Measurements from ENCODE around the gene PLSCR5. TPM values are rescaled to one million over a fixed set of nuclear protein-coding genes. Genes with fewer than 3 reads are reported as not detected.

The PLSCR5 gene
- total and polyA plus RNA-seq, 10 of the 15 experiments (the other 5 are each of a cell fraction or from before 2014, with no cell fraction given) = 0.06 TPM; not detected in 9

DNA sequence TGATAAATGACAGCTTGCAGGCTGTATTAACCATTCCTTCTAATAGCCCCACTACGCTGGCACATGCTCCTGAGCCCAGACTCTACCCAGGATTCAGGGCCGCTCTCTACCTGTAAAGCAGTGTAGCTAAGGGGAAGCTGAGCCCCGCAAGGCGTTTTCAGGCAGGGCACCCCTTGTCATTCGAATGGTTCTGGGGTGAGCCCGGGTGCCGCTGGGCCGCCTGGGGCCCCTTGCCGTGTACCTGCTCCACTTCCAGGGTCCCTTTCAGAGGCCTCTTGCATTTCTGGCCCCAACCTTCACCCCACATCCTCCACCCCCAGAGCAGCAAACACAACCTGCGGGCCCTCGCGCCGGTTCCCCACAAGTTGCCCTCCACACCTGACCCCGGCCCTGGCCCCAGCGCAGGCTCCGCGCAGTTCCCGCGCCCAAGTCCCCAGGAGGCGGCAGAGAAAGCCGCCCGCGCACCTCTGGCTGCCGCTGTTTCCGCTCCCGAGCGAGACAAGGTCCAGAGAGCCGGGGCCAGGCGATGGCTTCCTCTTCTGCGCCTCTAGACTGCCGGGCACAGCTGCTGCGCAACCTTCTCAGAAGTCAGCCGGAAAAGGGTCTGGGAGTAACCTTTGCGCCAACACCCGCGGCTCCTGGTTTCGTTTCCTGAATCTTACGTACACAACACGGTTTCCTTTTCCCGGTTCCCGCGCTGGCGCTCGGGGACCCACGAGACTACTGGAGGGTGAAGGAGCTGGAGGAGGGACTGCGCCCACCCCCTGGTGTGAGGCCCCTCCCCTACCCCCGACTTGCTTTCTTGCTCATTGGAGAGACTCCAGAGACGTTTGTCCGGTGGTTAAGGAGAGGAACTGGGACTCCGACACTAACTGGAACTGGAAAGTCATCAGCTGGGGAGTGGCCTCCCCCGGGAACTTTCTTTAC is 60.9 kb downstream of the PLSCR5 start, which contains the start of gene PLSCR1 (continued):
- TF ChIP-seq, protein P1, sequence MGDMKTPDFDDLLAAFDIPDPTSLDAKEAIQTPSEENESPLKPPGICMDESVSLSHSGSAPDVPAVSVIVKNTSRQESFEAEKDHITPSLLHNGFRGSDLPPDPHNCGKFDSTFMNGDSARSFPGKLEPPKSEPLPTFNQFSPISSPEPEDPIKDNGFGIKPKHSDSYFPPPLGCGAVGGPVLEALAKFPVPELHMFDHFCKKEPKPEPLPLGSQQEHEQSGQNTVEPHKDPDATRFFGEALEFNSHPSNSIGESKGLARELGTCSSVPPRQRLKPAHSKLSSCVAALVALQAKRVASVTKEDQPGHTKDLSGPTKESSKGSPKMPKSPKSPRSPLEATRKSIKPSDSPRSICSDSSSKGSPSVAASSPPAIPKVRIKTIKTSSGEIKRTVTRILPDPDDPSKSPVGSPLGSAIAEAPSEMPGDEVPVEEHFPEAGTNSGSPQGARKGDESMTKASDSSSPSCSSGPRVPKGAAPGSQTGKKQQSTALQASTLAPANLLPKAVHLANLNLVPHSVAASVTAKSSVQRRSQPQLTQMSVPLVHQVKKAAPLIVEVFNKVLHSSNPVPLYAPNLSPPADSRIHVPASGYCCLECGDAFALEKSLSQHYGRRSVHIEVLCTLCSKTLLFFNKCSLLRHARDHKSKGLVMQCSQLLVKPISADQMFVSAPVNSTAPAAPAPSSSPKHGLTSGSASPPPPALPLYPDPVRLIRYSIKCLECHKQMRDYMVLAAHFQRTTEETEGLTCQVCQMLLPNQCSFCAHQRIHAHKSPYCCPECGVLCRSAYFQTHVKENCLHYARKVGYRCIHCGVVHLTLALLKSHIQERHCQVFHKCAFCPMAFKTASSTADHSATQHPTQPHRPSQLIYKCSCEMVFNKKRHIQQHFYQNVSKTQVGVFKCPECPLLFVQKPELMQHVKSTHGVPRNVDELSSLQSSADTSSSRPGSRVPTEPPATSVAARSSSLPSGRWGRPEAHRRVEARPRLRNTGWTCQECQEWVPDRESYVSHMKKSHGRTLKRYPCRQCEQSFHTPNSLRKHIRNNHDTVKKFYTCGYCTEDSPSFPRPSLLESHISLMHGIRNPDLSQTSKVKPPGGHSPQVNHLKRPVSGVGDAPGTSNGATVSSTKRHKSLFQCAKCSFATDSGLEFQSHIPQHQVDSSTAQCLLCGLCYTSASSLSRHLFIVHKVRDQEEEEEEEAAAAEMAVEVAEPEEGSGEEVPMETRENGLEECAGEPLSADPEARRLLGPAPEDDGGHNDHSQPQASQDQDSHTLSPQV (IDR thresholded peaks at IDR 0.05) = no peak
- TF ChIP-seq, protein P2, sequence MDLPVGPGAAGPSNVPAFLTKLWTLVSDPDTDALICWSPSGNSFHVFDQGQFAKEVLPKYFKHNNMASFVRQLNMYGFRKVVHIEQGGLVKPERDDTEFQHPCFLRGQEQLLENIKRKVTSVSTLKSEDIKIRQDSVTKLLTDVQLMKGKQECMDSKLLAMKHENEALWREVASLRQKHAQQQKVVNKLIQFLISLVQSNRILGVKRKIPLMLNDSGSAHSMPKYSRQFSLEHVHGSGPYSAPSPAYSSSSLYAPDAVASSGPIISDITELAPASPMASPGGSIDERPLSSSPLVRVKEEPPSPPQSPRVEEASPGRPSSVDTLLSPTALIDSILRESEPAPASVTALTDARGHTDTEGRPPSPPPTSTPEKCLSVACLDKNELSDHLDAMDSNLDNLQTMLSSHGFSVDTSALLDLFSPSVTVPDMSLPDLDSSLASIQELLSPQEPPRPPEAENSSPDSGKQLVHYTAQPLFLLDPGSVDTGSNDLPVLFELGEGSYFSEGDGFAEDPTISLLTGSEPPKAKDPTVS (IDR thresholded peaks at IDR 0.05; ENCODE audit: low read depth, low read length) = no peak
- TF ChIP-seq HDAC6 (IDR thresholded peaks at IDR 0.05; ENCODE audit: unreplicated experiment) (no peak), RAD51 (IDR thresholded peaks at IDR 0.05) (no peak), SMAD5 (IDR thresholded peaks at IDR 0.05; ENCODE audit: low read depth) (no peak), EP300 (IDR thresholded peaks at IDR 0.05; ENCODE audit: borderline replicate concordance in 1 of 2, control insufficient read depth in 1 of 2, low read depth in 2 of 2, low read length in 2 of 2) (0 out of 4 replicates have a peak, but pooled peaks of 1 of the 2 experiments have one; percentile 25), SMAD1 (IDR thresholded peaks at IDR 0.05; ENCODE audit: low read depth, partially characterized antibody) (no peak)
- TF ChIP-seq, protein P3, sequence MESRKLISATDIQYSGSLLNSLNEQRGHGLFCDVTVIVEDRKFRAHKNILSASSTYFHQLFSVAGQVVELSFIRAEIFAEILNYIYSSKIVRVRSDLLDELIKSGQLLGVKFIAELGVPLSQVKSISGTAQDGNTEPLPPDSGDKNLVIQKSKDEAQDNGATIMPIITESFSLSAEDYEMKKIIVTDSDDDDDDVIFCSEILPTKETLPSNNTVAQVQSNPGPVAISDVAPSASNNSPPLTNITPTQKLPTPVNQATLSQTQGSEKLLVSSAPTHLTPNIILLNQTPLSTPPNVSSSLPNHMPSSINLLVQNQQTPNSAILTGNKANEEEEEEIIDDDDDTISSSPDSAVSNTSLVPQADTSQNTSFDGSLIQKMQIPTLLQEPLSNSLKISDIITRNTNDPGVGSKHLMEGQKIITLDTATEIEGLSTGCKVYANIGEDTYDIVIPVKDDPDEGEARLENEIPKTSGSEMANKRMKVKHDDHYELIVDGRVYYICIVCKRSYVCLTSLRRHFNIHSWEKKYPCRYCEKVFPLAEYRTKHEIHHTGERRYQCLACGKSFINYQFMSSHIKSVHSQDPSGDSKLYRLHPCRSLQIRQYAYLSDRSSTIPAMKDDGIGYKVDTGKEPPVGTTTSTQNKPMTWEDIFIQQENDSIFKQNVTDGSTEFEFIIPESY (IDR thresholded peaks at IDR 0.05) = no peak
- TF ChIP-seq, protein P4, sequence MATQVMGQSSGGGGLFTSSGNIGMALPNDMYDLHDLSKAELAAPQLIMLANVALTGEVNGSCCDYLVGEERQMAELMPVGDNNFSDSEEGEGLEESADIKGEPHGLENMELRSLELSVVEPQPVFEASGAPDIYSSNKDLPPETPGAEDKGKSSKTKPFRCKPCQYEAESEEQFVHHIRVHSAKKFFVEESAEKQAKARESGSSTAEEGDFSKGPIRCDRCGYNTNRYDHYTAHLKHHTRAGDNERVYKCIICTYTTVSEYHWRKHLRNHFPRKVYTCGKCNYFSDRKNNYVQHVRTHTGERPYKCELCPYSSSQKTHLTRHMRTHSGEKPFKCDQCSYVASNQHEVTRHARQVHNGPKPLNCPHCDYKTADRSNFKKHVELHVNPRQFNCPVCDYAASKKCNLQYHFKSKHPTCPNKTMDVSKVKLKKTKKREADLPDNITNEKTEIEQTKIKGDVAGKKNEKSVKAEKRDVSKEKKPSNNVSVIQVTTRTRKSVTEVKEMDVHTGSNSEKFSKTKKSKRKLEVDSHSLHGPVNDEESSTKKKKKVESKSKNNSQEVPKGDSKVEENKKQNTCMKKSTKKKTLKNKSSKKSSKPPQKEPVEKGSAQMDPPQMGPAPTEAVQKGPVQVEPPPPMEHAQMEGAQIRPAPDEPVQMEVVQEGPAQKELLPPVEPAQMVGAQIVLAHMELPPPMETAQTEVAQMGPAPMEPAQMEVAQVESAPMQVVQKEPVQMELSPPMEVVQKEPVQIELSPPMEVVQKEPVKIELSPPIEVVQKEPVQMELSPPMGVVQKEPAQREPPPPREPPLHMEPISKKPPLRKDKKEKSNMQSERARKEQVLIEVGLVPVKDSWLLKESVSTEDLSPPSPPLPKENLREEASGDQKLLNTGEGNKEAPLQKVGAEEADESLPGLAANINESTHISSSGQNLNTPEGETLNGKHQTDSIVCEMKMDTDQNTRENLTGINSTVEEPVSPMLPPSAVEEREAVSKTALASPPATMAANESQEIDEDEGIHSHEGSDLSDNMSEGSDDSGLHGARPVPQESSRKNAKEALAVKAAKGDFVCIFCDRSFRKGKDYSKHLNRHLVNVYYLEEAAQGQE (IDR thresholded peaks at IDR 0.05; ENCODE audit: low read depth, low read length) = no peak
- TF ChIP-seq, protein P5, sequence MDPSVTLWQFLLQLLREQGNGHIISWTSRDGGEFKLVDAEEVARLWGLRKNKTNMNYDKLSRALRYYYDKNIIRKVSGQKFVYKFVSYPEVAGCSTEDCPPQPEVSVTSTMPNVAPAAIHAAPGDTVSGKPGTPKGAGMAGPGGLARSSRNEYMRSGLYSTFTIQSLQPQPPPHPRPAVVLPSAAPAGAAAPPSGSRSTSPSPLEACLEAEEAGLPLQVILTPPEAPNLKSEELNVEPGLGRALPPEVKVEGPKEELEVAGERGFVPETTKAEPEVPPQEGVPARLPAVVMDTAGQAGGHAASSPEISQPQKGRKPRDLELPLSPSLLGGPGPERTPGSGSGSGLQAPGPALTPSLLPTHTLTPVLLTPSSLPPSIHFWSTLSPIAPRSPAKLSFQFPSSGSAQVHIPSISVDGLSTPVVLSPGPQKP (IDR thresholded peaks at IDR 0.05; ENCODE audit: low read depth, low read length) = no peak
- TF ChIP-seq, protein P6, sequence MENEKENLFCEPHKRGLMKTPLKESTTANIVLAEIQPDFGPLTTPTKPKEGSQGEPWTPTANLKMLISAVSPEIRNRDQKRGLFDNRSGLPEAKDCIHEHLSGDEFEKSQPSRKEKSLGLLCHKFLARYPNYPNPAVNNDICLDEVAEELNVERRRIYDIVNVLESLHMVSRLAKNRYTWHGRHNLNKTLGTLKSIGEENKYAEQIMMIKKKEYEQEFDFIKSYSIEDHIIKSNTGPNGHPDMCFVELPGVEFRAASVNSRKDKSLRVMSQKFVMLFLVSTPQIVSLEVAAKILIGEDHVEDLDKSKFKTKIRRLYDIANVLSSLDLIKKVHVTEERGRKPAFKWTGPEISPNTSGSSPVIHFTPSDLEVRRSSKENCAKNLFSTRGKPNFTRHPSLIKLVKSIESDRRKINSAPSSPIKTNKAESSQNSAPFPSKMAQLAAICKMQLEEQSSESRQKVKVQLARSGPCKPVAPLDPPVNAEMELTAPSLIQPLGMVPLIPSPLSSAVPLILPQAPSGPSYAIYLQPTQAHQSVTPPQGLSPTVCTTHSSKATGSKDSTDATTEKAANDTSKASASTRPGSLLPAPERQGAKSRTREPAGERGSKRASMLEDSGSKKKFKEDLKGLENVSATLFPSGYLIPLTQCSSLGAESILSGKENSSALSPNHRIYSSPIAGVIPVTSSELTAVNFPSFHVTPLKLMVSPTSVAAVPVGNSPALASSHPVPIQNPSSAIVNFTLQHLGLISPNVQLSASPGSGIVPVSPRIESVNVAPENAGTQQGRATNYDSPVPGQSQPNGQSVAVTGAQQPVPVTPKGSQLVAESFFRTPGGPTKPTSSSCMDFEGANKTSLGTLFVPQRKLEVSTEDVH (IDR thresholded peaks at IDR 0.05; ENCODE audit: low read depth, partially characterized antibody) = peak; percentile 85
